H1 (cell line): ENCODE measurements around the gene ULBP3. TPM values are rescaled to one million over a fixed set of nuclear protein-coding genes. Genes with fewer than 3 reads are reported as not detected.

Source experiments
- CTCF ChIA-PET: fragments of 300-600 bp; sonication (Branson Sonifier 250); formaldehyde crosslinking; loops from one replicate; lab custom pipeline; 2021; ENCODE audit not compliant: partially characterized antibody; lab: Charles Lee
- POLR2A ChIA-PET: fragments of 300-600 bp; sonication (Branson Sonifier 250); formaldehyde crosslinking; loops from one replicate; lab custom pipeline; 2021; ENCODE audit warnings: inconsistent platforms; ENCODE audit not compliant: partially characterized antibody; lab: Charles Lee
- DNase-seq, 2 experiments: peaks; one replicate each; pipeline versions ENCODE4 v3.0.0 to v3.0.0-alpha.2; 2010 to 2022; ENCODE audit warnings: low spot score in 2 of 2, low read depth in 1 of 2, mixed read lengths in 1 of 2
- FAIRE-seq: peaks from 2 replicates; lab custom pipeline; 2011; peaks lifted over from hg19 to GRCh38; lab: Jason Lieb, UNC
- H2AFZ ChIP-seq: 2 replicates; pipeline ENCODE4 v1.8.1; 2012; ENCODE audit warnings: low read length, inconsistent platforms
- H2AK5ac ChIP-seq: 2 replicates; pipeline ENCODE4 v1.6.1; 2013; ENCODE audit warnings: low read depth, low read length
- H2BK120ac ChIP-seq: replicated peaks from 2 replicates; pipeline ENCODE3; 2013; ENCODE audit warnings: low read depth, low read length, inconsistent platforms
- H2BK12ac ChIP-seq: 2 replicates; pipeline ENCODE4 v1.6.1; 2013; ENCODE audit warnings: low read depth, low read length
- H2BK15ac ChIP-seq: 2 replicates; pipeline ENCODE4 v1.6.1; 2013; ENCODE audit warnings: low read length
- H2BK20ac ChIP-seq: 2 replicates; pipeline ENCODE4 v1.6.1; 2013; ENCODE audit warnings: low read length
- H2BK5ac ChIP-seq: 2 replicates; pipeline ENCODE4 v1.6.1; 2013; ENCODE audit warnings: low read depth, low read length
- H3K14ac ChIP-seq: 2 replicates; pipeline ENCODE4 v1.6.1; 2013; ENCODE audit warnings: inconsistent platforms; ENCODE audit not compliant: insufficient read length
- H3K18ac ChIP-seq: 2 replicates; pipeline ENCODE4 v1.6.1; 2013; ENCODE audit warnings: low read length; ENCODE audit errors: extremely low read depth
- H3K23ac ChIP-seq: 2 replicates; pipeline ENCODE4 v1.6.1; 2013; ENCODE audit warnings: inconsistent platforms; ENCODE audit not compliant: insufficient read length
- H3K23me2 ChIP-seq: 2 replicates; pipeline ENCODE4 v1.6.1; 2013; ENCODE audit warnings: low read depth, low read length
- H3K27ac ChIP-seq: 2 replicates; pipeline ENCODE4 v1.6.1; 2011; ENCODE audit warnings: low read depth, low read length, inconsistent platforms
- H3K27me3 ChIP-seq, 4 experiments: replicated peaks in 1 of 4; 1 replicate in 1 of 4; 2 replicates in 3 of 4; pipeline versions ENCODE4 v1.6.1 to v1.8.1; 2011 to 2013; ENCODE audit warnings: low read length in 3 of 4, mild to moderate bottlenecking in 3 of 4, inconsistent platforms in 2 of 4, mixed read lengths in 2 of 4, moderate library complexity in 1 of 4; ENCODE audit not compliant: control insufficient read depth in 3 of 4, insufficient read depth in 3 of 4; ENCODE audit errors: extremely low read depth in 1 of 4
- H3K36me3 ChIP-seq, 4 experiments: 2 replicates each; pipeline versions ENCODE4 v1.6.1 to v1.8.1; 2011 to 2013; ENCODE audit warnings: mild to moderate bottlenecking in 4 of 4, low read length in 3 of 4, moderate library complexity in 2 of 4, control low read depth in 1 of 4, inconsistent platforms in 1 of 4; ENCODE audit not compliant: insufficient read depth in 4 of 4, control insufficient read depth in 2 of 4
- H3K4ac ChIP-seq: replicated peaks from 2 replicates; pipeline ENCODE3; 2013; ENCODE audit warnings: low read length, low read depth, mixed read lengths, inconsistent platforms; ENCODE audit not compliant: insufficient read length
- H3K4me1 ChIP-seq, 4 experiments: replicated peaks in 1 of 4; 1 replicate in 1 of 4; 2 replicates in 3 of 4; pipeline versions ENCODE4 v1.6.1 to v1.8.1; 2011 to 2013; ENCODE audit warnings: low read length in 3 of 4, inconsistent platforms in 2 of 4, mixed read lengths in 1 of 4; ENCODE audit not compliant: insufficient read depth in 4 of 4, control insufficient read depth in 3 of 4
- H3K4me2 ChIP-seq, 2 experiments: 2 replicates each; pipeline versions ENCODE4 v1.6.1 to v1.8.1; 2011 to 2013; ENCODE audit warnings: low read depth in 2 of 2, low read length in 2 of 2, control low read depth in 1 of 2, inconsistent platforms in 1 of 2, mild to moderate bottlenecking in 1 of 2; ENCODE audit not compliant: insufficient read depth in 1 of 2
- H3K4me3 ChIP-seq, 4 experiments: fragments of 200-600, 300-600 bp in 1 of 4; sonication (generic), shearing (Covaris generic), sonication (Bioruptor Twin) in 1 of 4; 2 replicates each; pipeline versions ENCODE4 v1.5.1 to v1.8.1; 2011 to 2016; ENCODE audit warnings: low read length in 4 of 4, low read depth in 3 of 4, control low read depth in 2 of 4, inconsistent platforms in 2 of 4, mild to moderate bottlenecking in 2 of 4, mixed read lengths in 1 of 4, moderate library complexity in 1 of 4; ENCODE audit not compliant: insufficient read depth in 2 of 4; ENCODE audit errors: extremely low read depth in 1 of 4
- H3K56ac ChIP-seq: replicated peaks from 2 replicates; pipeline ENCODE3; 2013; ENCODE audit warnings: low read depth, mild to moderate bottlenecking, mixed read lengths, low read length, inconsistent platforms; ENCODE audit not compliant: insufficient read length
- H3K79me1 ChIP-seq: 2 replicates; pipeline ENCODE4 v1.6.1; 2013; ENCODE audit warnings: low read depth, low read length, control low read depth
- H3K79me2 ChIP-seq, 2 experiments: 2 replicates each; pipeline versions ENCODE4 v1.6.1 to v1.8.1; 2012 to 2013; ENCODE audit warnings: low read length in 2 of 2, mild to moderate bottlenecking in 2 of 2, inconsistent platforms in 1 of 2; ENCODE audit not compliant: insufficient read depth in 2 of 2, control insufficient read depth in 1 of 2
- H3K9ac ChIP-seq, 4 experiments: replicated peaks in 1 of 4; 1 replicate in 1 of 4; 2 replicates in 3 of 4; pipeline versions ENCODE4 v1.6.1 to v1.8.1; 2011 to 2013; ENCODE audit warnings: low read depth in 3 of 4, low read length in 3 of 4, control low read depth in 2 of 4, mild to moderate bottlenecking in 2 of 4, moderate library complexity in 2 of 4, inconsistent platforms in 1 of 4; ENCODE audit errors: extremely low read depth in 1 of 4
- H3K9me3 ChIP-seq, 2 experiments: 2 replicates each; pipeline versions ENCODE4 v1.6.1 to v1.8.1; 2012 to 2013; ENCODE audit warnings: mild to moderate bottlenecking in 2 of 2, moderate library complexity in 2 of 2, control low read depth in 1 of 2, inconsistent platforms in 1 of 2, low read depth in 1 of 2, low read length in 1 of 2, mixed read lengths in 1 of 2; ENCODE audit not compliant: insufficient read depth in 2 of 2
- H4K20me1 ChIP-seq, 2 experiments: replicated peaks in 1 of 2; 2 replicates each; pipeline versions ENCODE3 to v1.8.1; 2011 to 2013; ENCODE audit warnings: inconsistent platforms in 2 of 2, low read length in 2 of 2, mild to moderate bottlenecking in 1 of 2; ENCODE audit not compliant: insufficient read depth in 2 of 2, control insufficient read depth in 1 of 2
- H4K5ac ChIP-seq: 2 replicates; pipeline ENCODE4 v1.6.1; 2013; ENCODE audit warnings: low read length, low read depth, mixed read lengths, inconsistent platforms; ENCODE audit not compliant: insufficient read length
- H4K8ac ChIP-seq: 2 replicates; pipeline ENCODE4 v1.8.0; 2013; ENCODE audit warnings: mild to moderate bottlenecking, moderate library complexity, low read length, inconsistent platforms; ENCODE audit not compliant: insufficient read depth; ENCODE audit errors: extremely low read depth
- H4K91ac ChIP-seq: replicated peaks from 2 replicates; pipeline ENCODE3; 2013; ENCODE audit warnings: low read length, mixed read lengths, inconsistent platforms; ENCODE audit not compliant: insufficient read length
- ASH2L ChIP-seq: fragments of 200-600, 300-600 bp; sonication (generic); IDR thresholded peaks from one replicate; pipeline ENCODE4 v1.7.1; 2017; ENCODE audit warnings: low read length
- CHD1 ChIP-seq: IDR thresholded peaks from 2 replicates; pipeline ENCODE4 v1.6.1; 2012; ENCODE audit warnings: low read depth, low read length, improper control_type of control experiment
- CTCF ChIP-seq, 3 experiments: IDR thresholded peaks; 1 replicate in 2 of 3; 2 replicates in 1 of 3; pipeline versions ENCODE4 v1.5.1 to v1.6.1; 2011; ENCODE audit warnings: low read length in 3 of 3, mild to moderate bottlenecking in 3 of 3, inconsistent platforms in 2 of 3, low read depth in 1 of 3, moderate library complexity in 1 of 3; ENCODE audit not compliant: insufficient read depth in 1 of 3; ENCODE audit errors: control extremely low read depth in 1 of 3
- NANOG ChIP-seq: IDR thresholded peaks from 2 replicates; pipeline ENCODE4 v1.6.1; 2011; ENCODE audit warnings: low read length, low read depth, mild to moderate bottlenecking, inconsistent platforms; ENCODE audit not compliant: insufficient read depth, poor library complexity, severe bottlenecking
- SIN3A ChIP-seq, 2 experiments: IDR thresholded peaks in 1 of 2; conservative IDR thresholded peaks in 1 of 2; 2 replicates each; pipeline ENCODE4 v1.6.1; 2011 to 2012; ENCODE audit warnings: low read length in 2 of 2, improper control_type of control experiment in 1 of 2, low read depth in 1 of 2, mild to moderate bottlenecking in 1 of 2
- WGBS, 2 experiments: shearing (Covaris generic) in 1 of 2; methylation state at CpG; one replicate each; pipeline versions ENCODE4 v1.1.6 to v1.1.7; 2013 to 2015; ENCODE audit warnings: low lambda C conversion rate in 2 of 2, mixed read lengths in 2 of 2, inconsistent platforms in 1 of 2, low coverage in 1 of 2, missing lambda C conversion rate in 1 of 2; ENCODE audit not compliant: insufficient replicate concordance in 2 of 2, insufficient coverage in 1 of 2, insufficient read length in 1 of 2; ENCODE audit errors: extremely low coverage in 1 of 2, missing lambda C conversion rate in 1 of 2; 5-methylcytosine and 5-hydroxymethylcytosine counted together
- polyA plus RNA-seq, 7 experiments: library from polyadenylated mRNA; depleted of rRNA in 3 of 7; stranded (reverse) in 5 of 7; unstranded in 2 of 7; fragments of >200 nt in 5 of 7; fragments of 200-250 nt in 2 of 7; gene quantifications; 1 replicate in 5 of 7; 2 replicates in 1 of 7; 4 replicates in 1 of 7; pipeline versions ENCODE4 v1.2.1 to v1.2.3, GENCODE V29; 2011 to 2013; ENCODE audit warnings: missing spikeins in 2 of 7, mixed read lengths in 2 of 7
- total RNA-seq: library from RNA; stranded (reverse); fragmentation: NEBNext Ultra II Directional; extraction: Animal tissue kit (Norgen Biotek cat#: 25700); gene quantifications from 2 replicates; pipeline ENCODE4 v1.2.1, GENCODE V29; 2021
- TF ChIP-seq, protein P1 (sequence below): IDR thresholded peaks from 2 replicates; pipeline ENCODE4 v1.6.1; 2012; ENCODE audit warnings: inconsistent platforms
- TF ChIP-seq, protein P2 (sequence below): IDR thresholded peaks from 2 replicates; pipeline ENCODE4 v1.6.1; 2011; ENCODE audit warnings: low read depth, mild to moderate bottlenecking, low read length; ENCODE audit not compliant: insufficient read depth

Gene ULBP3
- total and polyA plus RNA-seq, 2 of the 8 experiments (the other 6 are each of a cell fraction or from before 2014, with no cell fraction given) = 1.9 to 4.2 TPM

DNA sequence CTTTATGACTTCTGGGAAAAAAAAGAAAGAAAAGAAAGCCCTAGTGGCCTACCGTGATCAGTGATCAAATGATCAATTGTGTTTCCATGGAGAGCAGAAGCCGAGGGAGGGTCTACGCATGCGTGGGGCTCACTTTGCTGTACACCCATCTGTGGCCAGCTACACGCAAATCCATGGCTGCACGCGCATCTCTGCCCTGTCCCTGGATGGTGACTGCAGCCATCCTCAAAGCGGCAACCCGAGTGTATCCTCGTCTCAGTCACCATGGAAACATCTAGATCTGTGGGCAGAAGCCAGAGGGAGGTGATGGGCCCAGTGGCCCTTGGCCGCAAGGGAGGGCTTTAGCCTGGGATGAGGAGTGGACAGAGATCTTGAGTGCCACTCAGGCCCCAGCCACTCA is 785 bp upstream of the ULBP3 start:
- H3K27me3 ChIP-seq = peaks cover 0 to 22% (median 13%) of the 10 kb centered on the region in 4 experiments; a peak in 5 of 7 replicates
- no peak overlapping the region for H4K91ac ChIP-seq
- H3K36me3 ChIP-seq = no peaks in the 10 kb centered on the region
- H2AFZ ChIP-seq = no peak overlapping the region
- no peak overlapping the region for H2BK15ac ChIP-seq
- no peak overlapping the region for H2BK120ac ChIP-seq
- no peak overlapping the region for H3K4ac ChIP-seq
- H3K27ac ChIP-seq = no peak overlapping the region
- H3K18ac ChIP-seq = no peak overlapping the region
- H3K56ac ChIP-seq = no peak overlapping the region
- H3K4me2 ChIP-seq = peak overlapping the region; percentile 15 to 75
- WGBS, 2 experiments = 71% methylated on average over 11 of the region's 11 CpGs; no CpG with 5 or more reads in 1 of the 2 experiments
- H3K23me2 ChIP-seq = peaks cover 7% of the 10 kb centered on the region; the same call in 1 of the 2 replicates
- FAIRE-seq (no peak), DNase-seq (no peak)
- peaks cover 0 to 2% (median 0%) of the 10 kb centered on the region in 4 experiments; a peak in 2 of 7 replicates for H3K4me1 ChIP-seq
- peaks cover 0 to 4% of the 10 kb centered on the region in 2 experiments for H4K20me1 ChIP-seq
- no peak overlapping the region for H2BK20ac ChIP-seq
- H2AK5ac ChIP-seq = no peak overlapping the region
- H4K8ac ChIP-seq = no peak overlapping the region
- no peak overlapping the region for H2BK5ac ChIP-seq
- POLR2A ChIA-PET = interaction anchor here (5.0 kb wide), 1 partner anchor 15 kb away, joined by 15 read pairs; no protein-coding TSS in a partner anchor
- no peak overlapping the region for H3K14ac ChIP-seq
- H3K23ac ChIP-seq = no peak overlapping the region
- CTCF ChIA-PET = interaction anchor here (1.3 to 4.6 kb wide), 8 partner anchors 11 to 283 kb away, joined by 3 to 54 read pairs (median 7); no protein-coding TSS in a partner anchor
- H4K5ac ChIP-seq = no peak overlapping the region
- H3K79me2 ChIP-seq = no peaks in the 10 kb centered on the region
- no peaks in the 10 kb centered on the region for H3K79me1 ChIP-seq
- peak overlapping the region in 2 of 4 experiments; percentile 57 to 73; a peak in 3 of 8 replicates for H3K4me3 ChIP-seq
- H2BK12ac ChIP-seq = no peak overlapping the region; the same call in 1 of the 2 replicates
- H3K9me3 ChIP-seq = no peaks in the 10 kb centered on the region
- no peak overlapping the region for H3K9ac ChIP-seq
- TF ChIP-seq, protein P1, sequence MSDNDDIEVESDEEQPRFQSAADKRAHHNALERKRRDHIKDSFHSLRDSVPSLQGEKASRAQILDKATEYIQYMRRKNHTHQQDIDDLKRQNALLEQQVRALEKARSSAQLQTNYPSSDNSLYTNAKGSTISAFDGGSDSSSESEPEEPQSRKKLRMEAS = no peak
- TF ChIP-seq CTCF (IDR thresholded peaks at IDR 0.05; ENCODE audit: control extremely low read depth in 1 of 3, insufficient read depth in 1 of 3, low read depth in 1 of 3, low read length in 3 of 3) (no peak), ASH2L (no peak), SIN3A (conservative IDR thresholded peaks at IDR 0.05 in 1 of 2, IDR thresholded peaks at IDR 0.05 in 1 of 2; ENCODE audit: low read depth in 1 of 2, low read length in 2 of 2) (no peak), NANOG (no peak), CHD1 (no peak)
- TF ChIP-seq, protein P2, sequence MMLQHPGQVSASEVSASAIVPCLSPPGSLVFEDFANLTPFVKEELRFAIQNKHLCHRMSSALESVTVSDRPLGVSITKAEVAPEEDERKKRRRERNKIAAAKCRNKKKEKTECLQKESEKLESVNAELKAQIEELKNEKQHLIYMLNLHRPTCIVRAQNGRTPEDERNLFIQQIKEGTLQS = no peak
